Head of caudate nucleus (tissue), 42 donors: ENCODE data around the gene KRT4.

Experiments
- DNase-seq, 42 donors: peaks; one replicate each; pipeline versions ENCODE4 v3.0.0 to v3.0.0-alpha.2; 2020 to 2021; ENCODE audit warnings: mixed read lengths in 7 of 42
- intact Hi-C: fragments of 100-400 bp; cut with DNase I; formaldehyde crosslinking; loops from one replicate; pipeline ENCODE4 v1.15.0; 2022

Gene KRT4

DNA sequence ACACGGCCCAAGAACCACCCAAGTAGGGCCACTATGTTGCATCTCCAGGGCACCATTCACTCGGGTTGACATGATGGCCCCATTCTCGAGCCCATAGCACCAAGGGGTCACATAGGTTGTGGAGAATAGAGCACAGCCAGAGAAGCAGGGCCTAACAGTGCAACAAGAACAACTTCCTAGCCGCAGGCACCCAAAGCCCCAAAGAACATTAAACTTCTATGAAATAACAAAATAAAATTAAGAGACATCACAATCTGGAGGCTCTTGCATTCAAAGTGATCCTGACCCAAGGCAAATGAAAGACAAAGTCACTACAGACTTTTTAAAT, 1.9 kb downstream of the KRT4 start:
- intact Hi-C loops, result no loop called here
- DNase-seq, result no peak

- intact Hi-C loops, result no loop called here
These were observed 2.5 kb downstream of the KRT4 start for GRCh38 chr12:52811191-52812072.

DNA sequence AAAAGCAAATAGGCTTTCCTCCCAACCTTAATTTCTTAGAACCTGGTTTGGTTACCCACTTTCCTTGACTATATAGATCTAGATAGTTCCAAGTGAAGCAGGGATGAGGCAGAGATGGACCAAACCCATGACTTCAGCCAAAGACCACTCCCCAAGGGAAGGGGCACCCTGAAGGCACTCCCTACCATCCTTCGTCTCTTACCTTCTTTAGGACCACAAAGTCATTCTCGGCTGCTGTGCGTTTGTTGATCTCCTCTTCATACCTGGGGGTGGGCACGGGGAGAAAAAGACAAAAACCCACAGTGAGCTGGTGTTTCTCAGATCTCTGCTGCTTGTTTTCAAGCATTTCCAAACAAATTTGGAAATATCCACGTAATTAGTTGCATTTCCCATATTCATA, 3.4 kb downstream of the KRT4 start:
- intact Hi-C loops, result no loop called here

More at GRCh38 chr12:52811191-52812072, 2.5 kb downstream of the KRT4 start:
- DNase-seq, result no peak

DNA sequence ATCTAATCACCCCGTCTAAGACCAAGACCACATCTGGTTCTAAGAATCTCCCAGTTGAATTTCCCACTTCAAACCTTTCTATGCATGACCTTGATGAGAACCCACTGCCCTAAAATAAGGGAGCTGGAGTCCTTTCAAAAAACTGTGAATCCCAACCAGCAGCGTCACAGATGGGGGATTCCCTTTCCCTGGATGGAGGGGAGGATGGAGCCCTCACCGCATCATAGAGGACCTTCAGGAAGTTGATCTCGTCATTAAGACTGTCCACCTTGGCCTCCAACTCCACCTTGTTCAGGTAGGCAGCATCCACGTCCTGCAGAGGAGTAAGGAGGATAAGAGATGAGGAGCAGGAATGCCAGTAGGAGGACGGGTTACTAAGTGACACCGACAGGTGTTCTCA, 4.8 kb downstream of the KRT4 start:
- DNase-seq, result no peak
- intact Hi-C loops, result no loop called here

More for the DNA sequence above, 3.4 kb downstream of the KRT4 start:
- DNase-seq, result no peak

DNA sequence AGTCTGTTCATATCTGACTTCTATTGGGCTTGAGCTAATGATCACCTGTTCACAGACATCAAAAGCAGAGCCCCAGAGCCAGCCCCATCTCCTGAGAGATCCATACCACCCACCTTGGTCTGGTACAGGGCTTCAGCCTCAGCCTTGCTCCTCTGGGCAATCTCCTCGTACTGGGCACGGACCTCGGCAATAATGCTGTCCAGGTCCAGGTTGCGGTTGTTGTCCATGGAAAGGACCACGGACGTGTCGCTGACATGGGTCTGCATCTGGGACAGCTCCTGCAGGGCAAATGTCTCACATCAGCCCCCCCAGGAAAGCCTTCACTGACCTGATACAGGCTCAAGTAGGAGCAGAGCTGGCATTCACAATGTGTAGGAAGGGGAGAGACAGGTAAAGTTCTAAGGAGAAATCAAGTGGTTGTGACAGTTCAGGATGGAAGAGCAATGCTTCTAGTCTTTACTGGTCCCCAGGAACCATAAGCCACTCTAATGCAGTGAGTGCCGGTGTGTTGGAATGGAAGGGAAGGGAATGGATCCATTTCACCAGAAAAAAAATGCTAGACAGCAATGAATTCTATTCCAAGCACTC, 5.2 kb downstream of the KRT4 start:
- no peak for DNase-seq
- intact Hi-C loops, result no loop called here

- DNase-seq, result no peak
- intact Hi-C loops, result no loop called here
These were observed 6.1 kb downstream of the KRT4 start for GRCh38 chr12:52807544-52808470.

- intact Hi-C loops, result no loop called here
These were observed 6.9 kb downstream of the KRT4 start for GRCh38 chr12:52806821-52807543.

GRCh38 chr12:52806169-52806811, 7.6 kb downstream of the KRT4 start:
- intact Hi-C loops, result no loop called here

More at GRCh38 chr12:52806821-52807543, 6.9 kb downstream of the KRT4 start:
- DNase-seq, result no peak

GRCh38 chr12:52805739-52806138, 8.2 kb downstream of the KRT4 start:
- intact Hi-C loops, result no loop called here
- DNase-seq, result no peak

More at GRCh38 chr12:52806169-52806811, 7.6 kb downstream of the KRT4 start:
- DNase-seq, result no peak

DNA sequence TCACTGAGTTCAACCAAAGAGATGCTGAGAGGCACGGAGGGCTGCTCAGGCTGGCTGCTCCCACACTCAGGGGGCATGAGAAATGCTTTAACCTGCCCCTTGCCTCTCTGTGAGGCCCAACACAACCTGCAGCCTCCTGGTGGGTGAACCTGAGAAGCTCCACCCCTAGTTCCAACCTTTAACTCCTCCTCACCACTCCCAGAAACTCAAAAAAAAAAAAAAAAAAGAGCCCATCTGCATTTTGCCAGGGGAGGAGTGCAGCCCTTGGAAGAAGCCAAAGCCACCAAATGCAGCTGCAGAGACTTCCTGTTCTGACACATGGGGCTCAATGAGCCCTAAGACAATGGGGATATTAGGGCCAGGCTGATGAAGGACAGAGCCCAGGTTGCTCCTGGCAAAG, 8.9 kb downstream of the KRT4 start:
- no peak for DNase-seq
- intact Hi-C loops, result no loop called here

GRCh38 chr12:52802442-52802841, 11.5 kb downstream of the KRT4 start:
- intact Hi-C loops, result no loop called here
- DNase-seq, result no peak

DNA sequence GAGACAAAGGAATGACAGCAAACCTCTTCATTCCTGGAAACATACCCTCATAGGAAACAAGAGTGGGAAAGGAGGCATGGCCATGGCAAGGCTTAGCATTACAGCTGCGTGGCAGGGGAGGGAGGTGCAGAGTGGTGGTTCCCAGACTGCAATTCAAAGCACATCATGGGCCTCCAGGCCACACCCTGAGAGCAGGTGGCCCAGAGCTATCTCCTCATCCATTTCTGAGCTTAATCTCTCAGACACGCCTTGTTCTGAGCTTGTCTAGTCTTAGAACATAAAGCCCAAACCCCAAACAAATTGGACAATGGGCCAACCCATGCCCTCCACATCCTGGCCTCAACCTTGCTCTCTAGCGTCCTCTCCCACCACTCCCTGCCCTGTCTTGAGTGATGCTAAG, 12.1 kb downstream of the KRT4 start:
- intact Hi-C loops, result no loop called here

DNA sequence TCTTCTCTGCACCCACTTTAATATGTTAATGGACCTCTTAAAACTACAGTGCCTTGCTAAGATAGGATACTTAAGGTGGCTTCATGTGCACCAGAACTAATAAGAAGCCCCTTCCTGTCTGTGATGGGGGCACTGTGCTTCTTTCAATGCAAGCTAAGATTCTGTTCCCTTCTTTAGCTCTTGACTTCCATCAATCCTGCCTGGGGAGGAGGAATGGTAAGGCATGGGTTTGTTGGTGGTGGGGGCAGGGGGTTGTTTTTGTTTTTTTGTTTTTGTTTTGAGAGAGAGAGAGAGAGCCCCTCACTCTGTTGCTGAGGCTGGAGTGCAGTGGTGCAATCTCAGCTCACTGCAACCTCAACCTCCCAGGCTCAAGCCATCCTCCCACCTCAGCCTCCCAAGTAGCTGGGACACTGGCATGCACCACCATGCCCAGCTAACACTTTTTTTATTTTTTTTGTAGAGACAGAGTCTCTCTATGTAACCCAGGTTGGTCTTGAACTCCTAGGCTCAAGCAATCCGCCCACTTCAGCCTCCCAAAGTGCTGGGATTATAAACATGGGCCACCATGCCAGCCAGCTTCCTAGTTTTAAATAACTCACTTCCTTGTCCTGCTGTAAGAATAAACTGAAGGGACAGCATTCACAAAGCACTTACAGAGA, 13.5 kb downstream of the KRT4 start:
- intact Hi-C loops, result no loop called here
- DNase-seq, result no peak

More for the DNA sequence above, 12.1 kb downstream of the KRT4 start:
- DNase-seq, result no peak

DNA sequence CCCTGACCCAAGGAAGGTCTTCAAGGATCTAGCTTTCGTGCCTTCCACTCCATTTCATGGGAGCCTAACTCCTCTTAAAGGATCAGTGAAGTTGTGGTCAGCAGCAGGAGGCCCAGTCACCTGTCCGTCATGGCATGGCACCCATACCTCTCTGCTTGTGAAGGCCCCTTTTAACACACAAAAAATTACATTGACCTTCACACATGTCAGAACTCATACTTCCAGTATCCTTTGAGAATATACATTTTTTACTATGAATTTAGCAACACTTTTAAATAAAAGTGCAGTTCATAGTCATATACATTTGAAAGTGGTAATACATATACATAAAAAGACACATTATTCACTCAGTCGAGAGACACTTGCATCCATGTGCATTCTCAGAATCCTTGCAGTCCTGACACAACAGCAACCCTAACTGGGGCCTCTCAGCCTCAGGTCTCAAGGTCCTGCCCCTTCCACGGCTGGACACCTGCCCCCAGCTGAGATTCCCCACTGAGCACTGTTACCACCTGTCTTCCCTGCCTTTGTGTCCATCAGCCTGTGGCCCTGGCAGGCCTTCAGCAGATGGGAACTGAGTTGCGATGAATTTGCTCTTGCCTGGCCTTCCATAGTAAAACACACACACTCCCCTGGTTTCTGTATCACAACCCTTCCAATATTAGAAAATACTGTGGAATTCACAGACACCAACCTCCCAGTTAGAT, 14.3 kb downstream of the KRT4 start:
- intact Hi-C loops, result no loop called here
- DNase-seq, result no peak

- intact Hi-C loops, result no loop called here
- no peak for DNase-seq
These were observed 15.0 kb downstream of the KRT4 start for GRCh38 chr12:52798671-52799504.

DNA sequence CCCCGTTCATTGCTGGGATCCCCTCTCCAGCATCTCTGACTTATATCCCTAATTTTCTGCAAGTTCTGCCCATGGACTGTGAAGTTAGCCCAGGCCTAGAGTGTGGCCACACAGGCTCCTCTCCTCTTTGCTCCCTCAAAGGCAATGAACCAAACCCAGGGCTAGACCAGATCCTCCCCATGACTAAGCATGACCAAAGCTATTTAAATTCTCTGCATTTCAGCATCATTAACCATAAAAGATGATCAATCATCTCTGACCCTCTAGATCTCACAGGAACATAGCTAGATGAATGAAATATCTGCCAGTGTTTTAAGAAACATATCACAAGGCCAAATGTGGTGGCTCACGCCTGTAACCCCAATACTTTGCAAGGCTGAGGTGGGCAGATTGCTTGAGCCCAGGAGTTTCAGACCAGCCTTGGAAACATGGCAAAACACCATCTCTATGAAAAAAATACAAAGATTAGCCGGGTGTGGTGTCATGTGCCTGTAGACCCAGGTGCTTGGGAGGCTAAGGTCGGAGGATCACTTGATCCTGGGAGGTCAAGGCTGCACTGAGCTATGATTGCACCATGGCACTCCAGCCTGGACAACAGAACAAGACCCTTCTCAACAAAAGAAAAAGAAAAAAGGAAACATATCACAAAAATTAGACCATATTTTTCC, 15.8 kb downstream of the KRT4 start:
- intact Hi-C loops, result no loop called here

More for the DNA sequence above, 15.8 kb downstream of the KRT4 start:
- DNase-seq, result no peak
